ENCODE results near the gene LCLAT1.

GRCh38 chr2:30448308-30448707, 1.3 kb downstream of the LCLAT1 start:
- TF ChIP-seq SUZ12 (IDR thresholded peaks at IDR 0.05; ENCODE audit: extremely low read depth, insufficient read depth, insufficient read length) (no peak), YY1 (IDR thresholded peaks at IDR 0.05; ENCODE audit: insufficient read depth, insufficient read length) (no peak)
